GM18520 (cell line): ENCODE measurements around the gene MGST3.
A peak's percentile ranks its signal among the peaks of the same experiment; 100 is the strongest.
"Not testable (repeated sequence)": the region's sequence is repeated elsewhere in the genome, so short reads cannot be mapped to it uniquely, and the experiment has no call there.

Experiments
- ATAC-seq: cut with Tn5 transposase; IDR thresholded peaks from one replicate; pipeline ENCODE4 v1.9.1; 2021; ENCODE audit not compliant: unreplicated experiment

The MGST3 gene

GRCh38 chr1:165628147-165628822 is 2.7 kb upstream of the MGST3 start:
- no peak for ATAC-seq

GRCh38 chr1:165629151-165629550 is 1.9 kb upstream of the MGST3 start:
- ATAC-seq = no peak

GRCh38 chr1:165629848-165630628 is 996 bp upstream of the MGST3 start:
- no peak for ATAC-seq

GRCh38 chr1:165631342-165632151 is 513 bp downstream of the MGST3 start:
- ATAC-seq = no peak

GRCh38 chr1:165632152-165632469 is 1.1 kb downstream of the MGST3 start:
- ATAC-seq = no peak

GRCh38 chr1:165632491-165632890 is 1.5 kb downstream of the MGST3 start:
- no peak for ATAC-seq

GRCh38 chr1:165633614-165634013 is 2.6 kb downstream of the MGST3 start:
- ATAC-seq = no peak

- ATAC-seq = no peak
These were observed 3.3 kb downstream of the MGST3 start for GRCh38 chr1:165634154-165634921.

- ATAC-seq = no peak
These were observed 4.3 kb downstream of the MGST3 start for GRCh38 chr1:165635329-165635728.

GRCh38 chr1:165635823-165636222 is 4.8 kb downstream of the MGST3 start:
- ATAC-seq = no peak

- ATAC-seq = no peak
These were observed 6.4 kb downstream of the MGST3 start for GRCh38 chr1:165637427-165637826.

- not testable (repeated sequence) for ATAC-seq
These were observed 7.2 kb downstream of the MGST3 start for GRCh38 chr1:165638211-165638610.

- no peak for ATAC-seq
These were observed 9.0 kb downstream of the MGST3 start for GRCh38 chr1:165639821-165640623.

- no peak for ATAC-seq
These were observed 10.4 kb downstream of the MGST3 start for GRCh38 chr1:165641231-165641987.

GRCh38 chr1:165644064-165644735 is 13.2 kb downstream of the MGST3 start:
- ATAC-seq = no peak

- ATAC-seq = peak; percentile 44
These were observed 14.8 kb downstream of the MGST3 start for GRCh38 chr1:165645654-165646366.

GRCh38 chr1:165647517-165647916 is 16.5 kb downstream of the MGST3 start:
- ATAC-seq = no peak

GRCh38 chr1:165647970-165648369 is 16.9 kb downstream of the MGST3 start:
- no peak for ATAC-seq
